GM12878 (cell line): Measurements from ENCODE around the gene C11orf97. TPM values are rescaled to one million over a fixed set of nuclear protein-coding genes. Genes with fewer than 3 reads are reported as not detected.

Source experiments
- CREM ChIP-seq: IDR thresholded peaks from 2 replicates; pipeline ENCODE4 v1.6.1; 2014; ENCODE audit warnings: antibody characterized with exemption, low read depth
- JUND ChIP-seq: IDR thresholded peaks from 2 replicates; pipeline ENCODE4 v1.6.1; 2012; ENCODE audit warnings: low read depth, mild to moderate bottlenecking, low read length, improper control_type of control experiment, moderate library complexity
- MEF2A ChIP-seq: IDR thresholded peaks from 2 replicates; pipeline ENCODE4 v1.6.1; 2011; ENCODE audit warnings: low read depth, mild to moderate bottlenecking, low read length, moderate library complexity; ENCODE audit not compliant: insufficient read depth
- NR2C2 ChIP-seq: IDR thresholded peaks from 2 replicates; pipeline ENCODE4 v1.6.1; 2011; ENCODE audit warnings: borderline replicate concordance, low read depth; ENCODE audit not compliant: control insufficient read depth, insufficient read length
- NR2F1 ChIP-seq: fragments of 450-650 bp; conservative IDR thresholded peaks from 2 replicates; pipeline ENCODE4 v1.6.1; 2017; ENCODE audit warnings: mild to moderate bottlenecking
- PAX5 ChIP-seq: IDR thresholded peaks from 2 replicates; pipeline ENCODE4 v1.6.1; 2011; ENCODE audit warnings: low read depth, low read length, borderline replicate concordance
- SMAD5 ChIP-seq: IDR thresholded peaks from 2 replicates; pipeline ENCODE4 v1.6.1; 2016; ENCODE audit warnings: antibody characterized with exemption, low read depth
- ZNF24 ChIP-seq: fragments of 450-650 bp; IDR thresholded peaks from 2 replicates; pipeline ENCODE4 v1.6.1; 2017; ENCODE audit warnings: antibody characterized with exemption, mild to moderate bottlenecking
- polyA plus RNA-seq, 11 experiments: library from polyadenylated mRNA; depleted of rRNA in 4 of 11; unstranded in 6 of 11; stranded (reverse) in 5 of 11; fragments of >200 nt; fragmentation: Nextera tagmentation in 4 of 11; fragmentation: Illumina TruSeq in 1 of 11; extraction: Ambion mirVana in 4 of 11; extraction: Trizol in 1 of 11; gene quantifications; 1 replicate in 1 of 11; 2 replicates in 10 of 11; pipeline versions ENCODE4 v1.2.1 to v1.2.3, GENCODE V29; 2011 to 2016; ENCODE audit warnings: inconsistent platforms in 2 of 11, missing spikeins in 2 of 11, low read depth in 1 of 11
- total RNA-seq, 4 experiments: library from RNA; depleted of rRNA in 3 of 4; stranded (reverse); fragments of >200 nt in 3 of 4; fragmentation: Illumina TruSeq in 1 of 4; extraction: Trizol in 1 of 4; gene quantifications; 2 replicates each; pipeline versions ENCODE4 v1.2.1 to v1.2.3, GENCODE V29; 2013 to 2021
- TF ChIP-seq, protein P1 (sequence below): IDR thresholded peaks from 2 replicates; pipeline ENCODE4 v1.6.1; 2012; ENCODE audit warnings: mild to moderate bottlenecking, low read depth, low read length
- TF ChIP-seq, protein P2 (sequence below): fragments of 450-650 bp; IDR thresholded peaks from 2 replicates; pipeline ENCODE4 v1.6.1; 2018; ENCODE audit warnings: mild to moderate bottlenecking, low read depth, moderate library complexity; ENCODE audit not compliant: partially characterized antibody

Gene C11orf97
- total and polyA plus RNA-seq, 10 of the 15 experiments (the other 5 are each of a cell fraction or from before 2014, with no cell fraction given) = not detected

DNA sequence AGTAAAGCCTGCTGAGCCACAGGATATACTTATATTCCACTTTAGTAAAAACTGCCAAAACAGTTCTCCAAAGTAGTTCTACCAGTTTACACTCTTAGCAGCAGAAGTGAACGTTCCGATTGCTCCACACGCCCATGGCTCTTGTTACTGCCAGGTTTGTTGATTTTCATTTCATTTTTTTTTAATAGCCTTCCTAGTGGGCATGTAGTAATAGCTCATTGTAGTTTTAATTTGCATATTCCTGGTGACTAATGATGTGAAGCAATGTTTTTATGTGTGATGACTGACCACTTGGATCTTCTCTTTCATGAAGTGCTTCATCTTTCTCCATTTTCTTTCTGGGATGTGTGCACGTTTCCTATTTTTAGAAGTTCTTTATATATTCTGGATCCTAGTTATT lies 4.8 kb upstream of the C11orf97 start (continued):
- TF ChIP-seq, protein P1, sequence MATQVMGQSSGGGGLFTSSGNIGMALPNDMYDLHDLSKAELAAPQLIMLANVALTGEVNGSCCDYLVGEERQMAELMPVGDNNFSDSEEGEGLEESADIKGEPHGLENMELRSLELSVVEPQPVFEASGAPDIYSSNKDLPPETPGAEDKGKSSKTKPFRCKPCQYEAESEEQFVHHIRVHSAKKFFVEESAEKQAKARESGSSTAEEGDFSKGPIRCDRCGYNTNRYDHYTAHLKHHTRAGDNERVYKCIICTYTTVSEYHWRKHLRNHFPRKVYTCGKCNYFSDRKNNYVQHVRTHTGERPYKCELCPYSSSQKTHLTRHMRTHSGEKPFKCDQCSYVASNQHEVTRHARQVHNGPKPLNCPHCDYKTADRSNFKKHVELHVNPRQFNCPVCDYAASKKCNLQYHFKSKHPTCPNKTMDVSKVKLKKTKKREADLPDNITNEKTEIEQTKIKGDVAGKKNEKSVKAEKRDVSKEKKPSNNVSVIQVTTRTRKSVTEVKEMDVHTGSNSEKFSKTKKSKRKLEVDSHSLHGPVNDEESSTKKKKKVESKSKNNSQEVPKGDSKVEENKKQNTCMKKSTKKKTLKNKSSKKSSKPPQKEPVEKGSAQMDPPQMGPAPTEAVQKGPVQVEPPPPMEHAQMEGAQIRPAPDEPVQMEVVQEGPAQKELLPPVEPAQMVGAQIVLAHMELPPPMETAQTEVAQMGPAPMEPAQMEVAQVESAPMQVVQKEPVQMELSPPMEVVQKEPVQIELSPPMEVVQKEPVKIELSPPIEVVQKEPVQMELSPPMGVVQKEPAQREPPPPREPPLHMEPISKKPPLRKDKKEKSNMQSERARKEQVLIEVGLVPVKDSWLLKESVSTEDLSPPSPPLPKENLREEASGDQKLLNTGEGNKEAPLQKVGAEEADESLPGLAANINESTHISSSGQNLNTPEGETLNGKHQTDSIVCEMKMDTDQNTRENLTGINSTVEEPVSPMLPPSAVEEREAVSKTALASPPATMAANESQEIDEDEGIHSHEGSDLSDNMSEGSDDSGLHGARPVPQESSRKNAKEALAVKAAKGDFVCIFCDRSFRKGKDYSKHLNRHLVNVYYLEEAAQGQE = no peak
- TF ChIP-seq CREM (no peak), ZNF24 (no peak), PAX5 (no peak), MEF2A (no peak), SMAD5 (no peak), NR2C2 (no peak), JUND (no peak), NR2F1 (no peak)
- TF ChIP-seq, protein P2, sequence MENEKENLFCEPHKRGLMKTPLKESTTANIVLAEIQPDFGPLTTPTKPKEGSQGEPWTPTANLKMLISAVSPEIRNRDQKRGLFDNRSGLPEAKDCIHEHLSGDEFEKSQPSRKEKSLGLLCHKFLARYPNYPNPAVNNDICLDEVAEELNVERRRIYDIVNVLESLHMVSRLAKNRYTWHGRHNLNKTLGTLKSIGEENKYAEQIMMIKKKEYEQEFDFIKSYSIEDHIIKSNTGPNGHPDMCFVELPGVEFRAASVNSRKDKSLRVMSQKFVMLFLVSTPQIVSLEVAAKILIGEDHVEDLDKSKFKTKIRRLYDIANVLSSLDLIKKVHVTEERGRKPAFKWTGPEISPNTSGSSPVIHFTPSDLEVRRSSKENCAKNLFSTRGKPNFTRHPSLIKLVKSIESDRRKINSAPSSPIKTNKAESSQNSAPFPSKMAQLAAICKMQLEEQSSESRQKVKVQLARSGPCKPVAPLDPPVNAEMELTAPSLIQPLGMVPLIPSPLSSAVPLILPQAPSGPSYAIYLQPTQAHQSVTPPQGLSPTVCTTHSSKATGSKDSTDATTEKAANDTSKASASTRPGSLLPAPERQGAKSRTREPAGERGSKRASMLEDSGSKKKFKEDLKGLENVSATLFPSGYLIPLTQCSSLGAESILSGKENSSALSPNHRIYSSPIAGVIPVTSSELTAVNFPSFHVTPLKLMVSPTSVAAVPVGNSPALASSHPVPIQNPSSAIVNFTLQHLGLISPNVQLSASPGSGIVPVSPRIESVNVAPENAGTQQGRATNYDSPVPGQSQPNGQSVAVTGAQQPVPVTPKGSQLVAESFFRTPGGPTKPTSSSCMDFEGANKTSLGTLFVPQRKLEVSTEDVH = no peak
